Muscle layer of colon (tissue), 2 donors: ENCODE measurements around the gene DEFB125.
"Not testable (repeated sequence)": the region's sequence is repeated elsewhere in the genome, so short reads cannot be mapped to it uniquely, and the experiment has no call there.

ENCODE experiments used
- H3K27ac ChIP-seq: one replicate; pipeline ENCODE4 v1.7.0; 2013; ENCODE audit warnings: low read depth, mild to moderate bottlenecking, low read length, moderate library complexity
- H3K27me3 ChIP-seq, 2 donors: one replicate each; pipeline ENCODE4 v1.7.0; 2013; ENCODE audit warnings: low read length in 2 of 2, mild to moderate bottlenecking in 2 of 2; ENCODE audit not compliant: insufficient read depth in 2 of 2, control insufficient read depth in 1 of 2
- H3K36me3 ChIP-seq: one replicate; pipeline ENCODE4 v1.7.0; 2013; ENCODE audit warnings: mild to moderate bottlenecking, low read length; ENCODE audit not compliant: insufficient read depth
- H3K4me1 ChIP-seq: one replicate; pipeline ENCODE4 v1.7.0; 2013; ENCODE audit warnings: mild to moderate bottlenecking, low read length; ENCODE audit not compliant: insufficient read depth
- H3K4me3 ChIP-seq, 2 donors: one replicate each; pipeline ENCODE4 v1.7.0; 2013; ENCODE audit warnings: low read length in 2 of 2, low read depth in 1 of 2, mild to moderate bottlenecking in 1 of 2, moderate library complexity in 1 of 2
- H3K9ac ChIP-seq: one replicate; pipeline ENCODE4 v1.7.0; 2013; ENCODE audit warnings: low read length
- H3K9me3 ChIP-seq: one replicate; pipeline ENCODE4 v1.7.0; 2013; ENCODE audit warnings: mild to moderate bottlenecking, low read length
- donor health status: abdominal sarcoma.
- donor health status: Adenocarcinoma of cecum.

The DEFB125 gene

GRCh38 chr20:93641-94040, 6.2 kb downstream of the DEFB125 start:
- Histone ChIP-seq H3K4me3 (no peak overlapping the region), H3K27ac (no peak overlapping the region), H3K36me3 (no peaks in the 10 kb centered on the region), H3K4me1 (no peaks in the 10 kb centered on the region), H3K27me3 (no peaks in the 10 kb centered on the region), H3K9me3 (no peaks in the 10 kb centered on the region), H3K9ac (no peak overlapping the region)

GRCh38 chr20:95215-95614, 7.7 kb downstream of the DEFB125 start:
- H3K27me3 ChIP-seq = no peaks in the 10 kb centered on the region
- no peaks in the 10 kb centered on the region for H3K9me3 ChIP-seq
- H3K9ac ChIP-seq = no peak overlapping the region
- no peak overlapping the region for H3K27ac ChIP-seq
- no peak overlapping the region for H3K4me3 ChIP-seq
- H3K4me1 ChIP-seq = no peaks in the 10 kb centered on the region
- no peaks in the 10 kb centered on the region for H3K36me3 ChIP-seq

GRCh38 chr20:97691-98090, 10.2 kb downstream of the DEFB125 start:
- not testable (repeated sequence) for H3K9ac ChIP-seq

GRCh38 chr20:101975-102374, 14.5 kb downstream of the DEFB125 start:
- no peak overlapping the region for H3K27ac ChIP-seq
- no peaks in the 10 kb centered on the region for H3K9me3 ChIP-seq
- H3K4me3 ChIP-seq = no peak overlapping the region
- no peaks in the 10 kb centered on the region for H3K4me1 ChIP-seq
- H3K9ac ChIP-seq = no peak overlapping the region
- peaks cover 0 to 13% of the 10 kb centered on the region in 2 donors for H3K27me3 ChIP-seq
- no peaks in the 10 kb centered on the region for H3K36me3 ChIP-seq

More at GRCh38 chr20:97691-98090, 10.2 kb downstream of the DEFB125 start:
- not testable (repeated sequence) for H3K36me3 ChIP-seq, H3K27ac ChIP-seq, H3K27me3 ChIP-seq, H3K4me3 ChIP-seq, H3K9me3 ChIP-seq, H3K4me1 ChIP-seq

GRCh38 chr20:103456-103855, 16.0 kb downstream of the DEFB125 start:
- Histone ChIP-seq H3K4me3 (no peak overlapping the region), H3K36me3 (no peaks in the 10 kb centered on the region), H3K4me1 (no peaks in the 10 kb centered on the region), H3K27me3 (peaks cover 0 to 13% of the 10 kb centered on the region in 2 donors), H3K9ac (no peak overlapping the region), H3K9me3 (no peaks in the 10 kb centered on the region), H3K27ac (no peak overlapping the region)

GRCh38 chr20:112396-112795, 24.9 kb downstream of the DEFB125 start:
- no peak overlapping the region for H3K9ac ChIP-seq
- no peak overlapping the region for H3K4me3 ChIP-seq
- no peaks in the 10 kb centered on the region for H3K27me3 ChIP-seq
- H3K9me3 ChIP-seq = no peaks in the 10 kb centered on the region
- H3K4me1 ChIP-seq = no peaks in the 10 kb centered on the region
- H3K27ac ChIP-seq = no peak overlapping the region
- H3K36me3 ChIP-seq = no peaks in the 10 kb centered on the region

GRCh38 chr20:117518-117917, 30.0 kb downstream of the DEFB125 start:
- no peak overlapping the region for H3K27ac ChIP-seq
- no peaks in the 10 kb centered on the region for H3K9me3 ChIP-seq
- no peaks in the 10 kb centered on the region for H3K27me3 ChIP-seq
- no peak overlapping the region for H3K4me3 ChIP-seq
- no peak overlapping the region for H3K9ac ChIP-seq
- no peaks in the 10 kb centered on the region for H3K36me3 ChIP-seq
- no peaks in the 10 kb centered on the region for H3K4me1 ChIP-seq

GRCh38 chr20:129786-130323, 42.4 kb downstream of the DEFB125 start:
- not testable (repeated sequence) for H3K4me1 ChIP-seq, H3K27ac ChIP-seq, H3K9me3 ChIP-seq, H3K4me3 ChIP-seq, H3K27me3 ChIP-seq, H3K9ac ChIP-seq, H3K36me3 ChIP-seq

GRCh38 chr20:137668-138490, 50.4 kb downstream of the DEFB125 start:
- Histone ChIP-seq H3K4me3 (no peak overlapping the region), H3K9me3 (no peaks in the 10 kb centered on the region), H3K27ac (no peak overlapping the region), H3K4me1 (no peaks in the 10 kb centered on the region), H3K27me3 (no peaks in the 10 kb centered on the region), H3K9ac (no peak overlapping the region), H3K36me3 (no peaks in the 10 kb centered on the region)

GRCh38 chr20:142290-142689, 54.8 kb downstream of the DEFB125 start, which contains the start of gene DEFB126:
DEFB126 (plus strand) TSS chr20:142590; CDS start chr20:142629, 39 bp downstream.
- Histone ChIP-seq H3K4me1 (no peaks in the 10 kb centered on the region), H3K9me3 (no peaks in the 10 kb centered on the region), H3K27me3 (no peaks in the 10 kb centered on the region), H3K9ac (no peak within 1 kb of the TSS), H3K36me3 (no peaks in the 10 kb centered on the region), H3K27ac (no peak within 1 kb of the TSS), H3K4me3 (no peak within 1 kb of the TSS)

GRCh38 chr20:145877-146276, 58.4 kb downstream of the DEFB125 start:
- H3K27me3 ChIP-seq = no peaks in the 10 kb centered on the region
- H3K9me3 ChIP-seq = no peaks in the 10 kb centered on the region
- no peak overlapping the region for H3K4me3 ChIP-seq
- no peaks in the 10 kb centered on the region for H3K36me3 ChIP-seq
- no peak overlapping the region for H3K9ac ChIP-seq
- H3K27ac ChIP-seq = no peak overlapping the region
- no peaks in the 10 kb centered on the region for H3K4me1 ChIP-seq
